GM19035 (cell line): Measurements from ENCODE around the gene CDKN1B.

ENCODE experiments used
- ATAC-seq: cut with Tn5 transposase; IDR thresholded peaks from one replicate; pipeline ENCODE4 v1.9.1; 2021; ENCODE audit not compliant: unreplicated experiment

CDKN1B gene

GRCh38 chr12:12749433-12749832 lies 32.3 kb downstream of the CDKN1B start:
- no peak for ATAC-seq

- no peak for ATAC-seq
Observed at GRCh38 chr12:12755923-12756322, 38.8 kb downstream of the CDKN1B start.

GRCh38 chr12:12757121-12757520 lies 40.0 kb downstream of the CDKN1B start:
- ATAC-seq, result no peak

- no peak for ATAC-seq
Observed at GRCh38 chr12:12759234-12759915, 42.2 kb downstream of the CDKN1B start.

- ATAC-seq, result no peak
Observed at GRCh38 chr12:12764824-12765223, 47.7 kb downstream of the CDKN1B start.

GRCh38 chr12:12770262-12770661 lies 53.1 kb downstream of the CDKN1B start:
- no peak for ATAC-seq
